NB4 (cell line): Measurements from ENCODE around the gene CLEC17A.

Source experiments
- CTCF ChIP-seq: IDR thresholded peaks from one replicate; pipeline ENCODE4 v1.5.1; 2012; ENCODE audit warnings: low read depth, low read length
- MYC ChIP-seq: IDR thresholded peaks from 2 replicates; pipeline ENCODE4 v1.6.1; 2011; ENCODE audit warnings: low read depth, low read length
- POLR2A ChIP-seq: IDR thresholded peaks from 2 replicates; pipeline ENCODE4 v1.6.1; 2011; ENCODE audit warnings: mild to moderate bottlenecking; ENCODE audit not compliant: insufficient read length; ENCODE audit errors: extremely low read depth
- TF ChIP-seq, protein P1 (sequence below): IDR thresholded peaks from 2 replicates; pipeline ENCODE4 v1.6.1; 2011; ENCODE audit warnings: low read depth, low read length

DNA sequence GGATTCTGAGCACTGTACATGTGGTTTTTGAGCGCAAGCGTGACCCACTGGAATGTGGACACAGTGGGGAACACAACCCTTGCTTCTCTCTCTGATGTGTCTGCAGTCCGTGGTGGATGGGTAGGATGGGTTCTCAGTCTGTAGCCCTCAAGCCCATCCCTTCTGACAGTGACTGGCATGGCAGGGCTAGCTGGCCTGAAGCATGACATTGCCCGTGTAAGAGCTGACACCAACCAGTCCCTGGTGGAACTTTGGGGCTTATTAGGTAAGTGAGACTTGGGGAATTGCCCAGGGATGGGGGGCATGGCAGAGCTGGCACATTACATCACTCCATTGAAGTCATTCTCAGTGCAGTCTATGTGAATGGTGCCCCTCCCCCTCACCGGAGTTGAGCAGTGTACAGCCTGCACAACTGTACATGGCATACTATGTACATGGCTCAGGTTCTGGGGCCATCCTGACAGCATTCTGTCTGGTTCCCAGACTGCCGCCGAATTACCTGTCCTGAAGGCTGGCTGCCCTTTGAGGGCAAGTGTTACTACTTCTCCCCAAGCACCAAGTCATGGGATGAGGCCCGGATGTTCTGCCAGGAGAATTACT lies 16.8 kb downstream of the CLEC17A start:
- TF ChIP-seq CTCF (no peak), POLR2A (no peak), MYC (no peak)
- TF ChIP-seq, protein P1, sequence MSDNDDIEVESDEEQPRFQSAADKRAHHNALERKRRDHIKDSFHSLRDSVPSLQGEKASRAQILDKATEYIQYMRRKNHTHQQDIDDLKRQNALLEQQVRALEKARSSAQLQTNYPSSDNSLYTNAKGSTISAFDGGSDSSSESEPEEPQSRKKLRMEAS, result no peak
